Mesothelial cell of epicardium (in vitro differentiated cells): ENCODE results near the gene NTM. TPM values are rescaled to one million over a fixed set of nuclear protein-coding genes. Genes with fewer than 3 reads are reported as not detected.

ENCODE experiments used
- DNase-seq, 2 experiments: peaks; one replicate each; pipeline ENCODE4 v3.0.0; 2021; ENCODE audit warnings: low spot score in 2 of 2; ENCODE audit not compliant: unreplicated experiment in 2 of 2
- H3K27ac Mint-ChIP-seq: 2 replicates; pipeline ENCODE4 v1.8.0; 2021; ENCODE audit warnings: mixed read lengths
- H3K27me3 Mint-ChIP-seq: 2 replicates; pipeline ENCODE4 v1.8.0; 2021; ENCODE audit warnings: low read depth, mixed read lengths
- H3K36me3 Mint-ChIP-seq: 2 replicates; pipeline ENCODE4 v1.8.0; 2021; ENCODE audit warnings: mixed read lengths
- H3K4me1 Mint-ChIP-seq: 2 replicates; pipeline ENCODE4 v1.8.0; 2021; ENCODE audit warnings: mixed read lengths
- H3K4me3 Mint-ChIP-seq: 2 replicates; pipeline ENCODE4 v1.8.0; 2021; ENCODE audit warnings: mild to moderate bottlenecking, moderate library complexity, mixed read lengths
- H3K9me3 Mint-ChIP-seq: 2 replicates; pipeline ENCODE4 v1.8.0; 2021; ENCODE audit warnings: mixed read lengths
- CTCF ChIP-seq: fragments of 200-600 bp; sonication (generic); IDR thresholded peaks from one replicate; pipeline ENCODE4 v1.5.0; 2021; ENCODE audit warnings: antibody characterized with exemption; ENCODE audit not compliant: unreplicated experiment
- total RNA-seq: library from RNA; stranded (reverse); gene quantifications from 3 replicates; pipeline ENCODE4 v1.2.1, GENCODE V29; 2021

The NTM gene
- total RNA-seq, 1 donor from 2014 or later, result 3.9 TPM

- TF ChIP-seq CTCF, result no peak
- DNase-seq, result no peak
- no peak overlapping the region for H3K27ac Mint-ChIP-seq
Measured at GRCh38 chr11:132093536-132094259, 723.3 kb downstream of the NTM start.

GRCh38 chr11:132094598-132094997 lies 724.2 kb downstream of the NTM start:
- no peak for TF ChIP-seq CTCF
- no peaks in the 10 kb centered on the region for H3K36me3 Mint-ChIP-seq
- peaks cover under 1% of the 10 kb centered on the region for H3K9me3 Mint-ChIP-seq
- H3K4me1 Mint-ChIP-seq, result no peaks in the 10 kb centered on the region
- no peak for DNase-seq
- H3K4me3 Mint-ChIP-seq, result no peak overlapping the region
- no peak overlapping the region for H3K27ac Mint-ChIP-seq
- peaks cover 43% of the 10 kb centered on the region for H3K27me3 Mint-ChIP-seq

More at GRCh38 chr11:132093536-132094259, 723.3 kb downstream of the NTM start:
- Mint-ChIP-seq H3K9me3 (peaks cover 4% of the 10 kb centered on the region), H3K4me1 (no peaks in the 10 kb centered on the region), H3K27me3 (peaks cover 39% of the 10 kb centered on the region), H3K4me3 (no peak overlapping the region), H3K36me3 (no peaks in the 10 kb centered on the region)

GRCh38 chr11:132095230-132096131 lies 725.1 kb downstream of the NTM start:
- no peaks in the 10 kb centered on the region for H3K36me3 Mint-ChIP-seq
- no peak for TF ChIP-seq CTCF
- no peak for DNase-seq
- H3K27me3 Mint-ChIP-seq, result peaks cover 44% of the 10 kb centered on the region
- H3K4me1 Mint-ChIP-seq, result no peaks in the 10 kb centered on the region
- no peaks in the 10 kb centered on the region for H3K9me3 Mint-ChIP-seq
- H3K27ac Mint-ChIP-seq, result no peak overlapping the region
- H3K4me3 Mint-ChIP-seq, result no peak overlapping the region

- Mint-ChIP-seq H3K36me3 (no peaks in the 10 kb centered on the region), H3K9me3 (no peaks in the 10 kb centered on the region), H3K4me3 (no peak overlapping the region), H3K4me1 (no peaks in the 10 kb centered on the region), H3K27ac (no peak overlapping the region), H3K27me3 (peaks cover 43% of the 10 kb centered on the region)
- no peak for TF ChIP-seq CTCF
- DNase-seq, result no peak
Measured at GRCh38 chr11:132096132-132096825, 725.9 kb downstream of the NTM start.

- peak; percentile 58 for TF ChIP-seq CTCF
- no peaks in the 10 kb centered on the region for H3K9me3 Mint-ChIP-seq
- H3K27me3 Mint-ChIP-seq, result peaks cover 63% of the 10 kb centered on the region
- no peaks in the 10 kb centered on the region for H3K4me1 Mint-ChIP-seq
- no peak overlapping the region for H3K27ac Mint-ChIP-seq
- no peak overlapping the region for H3K4me3 Mint-ChIP-seq
- DNase-seq, result no peak
- H3K36me3 Mint-ChIP-seq, result no peaks in the 10 kb centered on the region
Measured at GRCh38 chr11:132099692-132100091, 729.3 kb downstream of the NTM start.
